Upper lobe of right lung (tissue), 1 donor: Measurements from ENCODE around the gene NRP1. TPM values are rescaled to one million over a fixed set of nuclear protein-coding genes. Genes with fewer than 3 reads are reported as not detected.
A peak's percentile ranks its signal among the peaks of the same experiment; 100 is the strongest.
"Not testable (repeated sequence)": the region's sequence is repeated elsewhere in the genome, so short reads cannot be mapped to it uniquely, and the experiment has no call there.

ENCODE experiments used
- ATAC-seq: fragments of 200-7000 bp; cut with Tn5 transposase; one replicate; pipeline ENCODE4 v1.9.1; 2020; ENCODE audit warnings: mild to moderate bottlenecking, moderate library complexity
- DNase-seq: peaks from one replicate; pipeline ENCODE4 v3.0.0-alpha.2; 2020
- H3K27ac ChIP-seq: fragments of 200-600 bp; one replicate; pipeline ENCODE4 v1.8.0; 2022
- H3K27me3 ChIP-seq: fragments of 200-600 bp; one replicate; pipeline ENCODE4 v1.8.0; 2022; ENCODE audit warnings: mild to moderate bottlenecking
- H3K36me3 ChIP-seq: fragments of 200-600 bp; one replicate; pipeline ENCODE4 v1.8.0; 2022
- H3K4me1 ChIP-seq: fragments of 200-600 bp; one replicate; pipeline ENCODE4 v1.8.0; 2022
- H3K4me3 ChIP-seq: fragments of 200-600 bp; one replicate; pipeline ENCODE4 v1.8.0; 2022; ENCODE audit warnings: mild to moderate bottlenecking
- H3K9me3 ChIP-seq: fragments of 200-600 bp; one replicate; pipeline ENCODE4 v1.8.0; 2022
- intact Hi-C: fragments of 100-400 bp; cut with DNase I; formaldehyde crosslinking; loops from one replicate; pipeline ENCODE4 v1.11.0; 2022
- total RNA-seq: library from RNA; stranded (reverse); fragmentation: NEBNext Ultra II Directional; extraction: Animal tissue kit (Norgen Biotek cat#: 25700); gene quantifications from one replicate; pipeline ENCODE4 v1.2.1, GENCODE V29; 2021
- TF ChIP-seq, protein P1 (sequence below): fragments of 200-600 bp; IDR thresholded peaks from one replicate; pipeline ENCODE4 v1.8.0; 2022; ENCODE audit warnings: antibody characterized with exemption
- donor health status: DM: no; HTN: yes; CAD: no; lungs with severe emphysema.

NRP1 gene
- total RNA-seq, 1 donor from 2014 or later, result 139 TPM

DNA sequence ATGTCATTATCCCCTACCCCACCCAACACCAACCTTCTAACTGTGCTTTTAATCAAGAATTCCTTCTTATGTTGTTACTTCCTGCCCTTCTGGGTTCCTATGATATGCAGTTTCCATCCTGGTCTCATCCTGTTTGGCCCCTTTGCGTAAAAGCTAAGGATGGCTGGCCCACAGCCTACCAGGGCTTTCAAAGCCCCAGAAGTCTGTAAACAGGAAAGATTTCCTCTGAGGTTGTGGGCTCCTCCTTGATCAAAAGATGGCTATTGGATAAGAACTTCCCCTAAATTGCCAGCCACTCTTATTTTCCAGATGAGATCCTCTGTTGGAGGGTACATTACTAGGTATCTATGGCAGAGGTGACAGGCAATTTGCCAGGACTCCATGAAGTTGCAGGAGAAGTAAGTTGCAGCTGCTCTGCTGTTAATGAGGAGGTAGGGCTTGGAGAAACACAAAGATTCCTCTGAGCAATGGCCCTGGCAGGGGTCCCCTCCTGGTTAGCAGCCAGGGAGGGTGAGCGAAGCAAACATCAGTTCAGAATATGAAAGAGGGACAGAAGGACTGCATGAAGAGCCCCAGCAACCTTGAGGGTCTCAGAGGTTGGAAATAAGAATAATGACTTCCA, 32.1 kb downstream of the NRP1 start:
- ATAC-seq (peak; percentile 48), DNase-seq (no peak)
- Histone ChIP-seq H3K4me1 (peaks cover 38% of the 10 kb centered on the region), H3K4me3 (no peak overlapping the region), H3K36me3 (peaks cover 5% of the 10 kb centered on the region), H3K27me3 (no peaks in the 10 kb centered on the region), H3K27ac (peak overlapping the region; percentile 39), H3K9me3 (no peaks in the 10 kb centered on the region)
- TF ChIP-seq, protein P1, sequence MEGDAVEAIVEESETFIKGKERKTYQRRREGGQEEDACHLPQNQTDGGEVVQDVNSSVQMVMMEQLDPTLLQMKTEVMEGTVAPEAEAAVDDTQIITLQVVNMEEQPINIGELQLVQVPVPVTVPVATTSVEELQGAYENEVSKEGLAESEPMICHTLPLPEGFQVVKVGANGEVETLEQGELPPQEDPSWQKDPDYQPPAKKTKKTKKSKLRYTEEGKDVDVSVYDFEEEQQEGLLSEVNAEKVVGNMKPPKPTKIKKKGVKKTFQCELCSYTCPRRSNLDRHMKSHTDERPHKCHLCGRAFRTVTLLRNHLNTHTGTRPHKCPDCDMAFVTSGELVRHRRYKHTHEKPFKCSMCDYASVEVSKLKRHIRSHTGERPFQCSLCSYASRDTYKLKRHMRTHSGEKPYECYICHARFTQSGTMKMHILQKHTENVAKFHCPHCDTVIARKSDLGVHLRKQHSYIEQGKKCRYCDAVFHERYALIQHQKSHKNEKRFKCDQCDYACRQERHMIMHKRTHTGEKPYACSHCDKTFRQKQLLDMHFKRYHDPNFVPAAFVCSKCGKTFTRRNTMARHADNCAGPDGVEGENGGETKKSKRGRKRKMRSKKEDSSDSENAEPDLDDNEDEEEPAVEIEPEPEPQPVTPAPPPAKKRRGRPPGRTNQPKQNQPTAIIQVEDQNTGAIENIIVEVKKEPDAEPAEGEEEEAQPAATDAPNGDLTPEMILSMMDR, result no peak
- intact Hi-C loops, result no loop called here

DNA sequence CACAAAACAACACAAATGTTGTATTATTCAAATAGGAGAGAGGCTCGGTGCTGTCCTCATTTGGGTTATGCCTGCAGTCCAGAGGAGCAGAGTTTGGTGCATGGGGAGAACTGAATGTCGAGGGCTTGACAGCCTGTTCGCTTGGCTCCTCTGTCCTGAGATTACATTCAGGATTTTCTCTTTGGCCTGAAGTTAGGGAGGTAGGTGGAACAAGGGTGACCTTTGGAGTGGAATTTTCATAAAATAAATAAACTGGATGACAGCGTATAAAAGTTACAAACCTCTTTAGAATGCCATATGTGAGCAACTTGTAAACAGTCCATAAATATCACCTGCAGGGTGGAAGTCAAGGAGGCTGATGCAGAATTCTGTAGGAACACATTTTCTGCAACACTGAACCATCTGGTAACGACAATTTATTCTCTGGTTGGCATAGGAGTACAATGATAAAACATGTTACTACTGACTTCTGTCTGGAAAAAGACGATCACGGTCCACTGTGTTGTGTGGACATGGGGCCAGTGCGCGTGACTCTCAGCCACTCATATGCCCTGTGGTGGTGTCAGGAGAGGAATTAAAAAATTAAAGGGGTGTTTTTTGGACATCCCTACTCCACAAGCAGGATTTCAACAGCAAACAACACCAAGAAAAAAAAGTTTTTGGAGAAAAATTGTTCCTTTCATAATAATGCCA, 33.2 kb downstream of the NRP1 start:
- DNase-seq (no peak), ATAC-seq (no peak)
- H3K27me3 ChIP-seq, result no peaks in the 10 kb centered on the region
- intact Hi-C loops, result no loop called here
- TF ChIP-seq, protein P1, result no peak
- H3K4me3 ChIP-seq, result no peak overlapping the region
- peaks cover 31% of the 10 kb centered on the region for H3K4me1 ChIP-seq
- H3K36me3 ChIP-seq, result peaks cover 5% of the 10 kb centered on the region
- H3K9me3 ChIP-seq, result no peaks in the 10 kb centered on the region
- no peak overlapping the region for H3K27ac ChIP-seq

DNA sequence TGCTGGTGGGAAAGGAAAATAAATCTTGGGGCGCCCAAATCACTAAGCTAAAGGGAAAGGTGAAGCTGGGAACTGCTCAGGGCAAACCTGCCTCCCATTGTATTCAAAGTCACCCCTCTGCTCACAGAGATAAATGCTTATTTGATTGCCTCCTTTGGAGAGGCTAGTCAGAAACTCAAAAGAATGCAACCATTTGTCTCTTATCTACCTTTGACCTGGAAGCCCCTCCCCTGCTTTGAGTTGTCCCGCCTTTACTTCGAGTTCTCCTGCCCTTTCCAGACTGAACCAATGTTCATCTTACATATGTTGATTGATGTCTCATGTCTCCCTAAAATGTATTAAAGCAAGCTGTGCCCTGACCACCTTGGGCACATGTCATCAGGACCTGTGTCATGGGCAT, 33.9 kb downstream of the NRP1 start:
- H3K9me3 ChIP-seq, DNase-seq, H3K27ac ChIP-seq, H3K4me3 ChIP-seq, H3K36me3 ChIP-seq, H3K27me3 ChIP-seq, intact Hi-C loops, ATAC-seq: not testable (repeated sequence)
- peaks cover 31% of the 10 kb centered on the region for H3K4me1 ChIP-seq

DNA sequence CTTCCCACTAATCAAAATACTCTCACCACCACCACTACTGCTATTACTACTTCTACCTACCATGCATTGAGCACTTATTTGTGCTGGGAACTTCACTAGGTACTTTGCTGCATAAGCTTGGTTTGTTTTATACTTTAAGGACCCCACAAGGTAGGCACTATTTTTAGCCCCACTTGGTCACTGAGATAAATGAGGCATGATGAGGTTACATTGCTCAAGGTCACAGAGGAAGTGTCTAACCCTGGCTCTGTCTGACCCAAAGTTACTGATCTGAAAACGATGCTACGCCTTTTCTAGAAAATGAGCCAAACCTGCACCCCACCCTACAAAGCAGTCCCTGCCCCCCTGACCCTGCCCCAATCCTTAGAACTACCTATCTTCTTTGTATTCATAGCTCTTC, 35.6 kb downstream of the NRP1 start:
- Histone ChIP-seq H3K9me3 (no peaks in the 10 kb centered on the region), H3K27me3 (no peaks in the 10 kb centered on the region), H3K27ac (no peak overlapping the region), H3K4me3 (no peak overlapping the region), H3K36me3 (peaks cover 5% of the 10 kb centered on the region), H3K4me1 (peaks cover 23% of the 10 kb centered on the region)
- intact Hi-C loops, result no loop called here
- TF ChIP-seq, protein P1, result no peak
- ATAC-seq (no peak), DNase-seq (no peak)

DNA sequence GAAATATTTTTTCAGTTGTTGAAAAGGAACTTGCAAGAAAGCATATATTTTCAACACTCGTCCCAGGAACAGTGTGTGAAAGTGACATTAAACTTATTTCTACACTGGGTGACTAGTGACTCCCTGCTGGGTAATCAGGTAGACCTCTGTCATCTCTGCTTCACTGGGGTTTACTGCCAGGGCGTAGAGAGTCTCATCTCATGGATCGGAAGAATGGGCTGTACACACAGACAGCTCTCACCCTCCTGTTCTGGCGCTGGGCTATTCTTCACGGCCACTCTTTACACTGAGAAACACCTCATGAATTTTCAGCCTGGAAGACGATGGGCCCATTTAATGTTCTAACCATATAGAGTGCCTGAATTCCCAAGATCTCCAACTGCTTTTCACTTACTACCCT, 36.4 kb downstream of the NRP1 start:
- Histone ChIP-seq H3K9me3 (no peaks in the 10 kb centered on the region), H3K4me3 (no peak overlapping the region), H3K4me1 (peaks cover 22% of the 10 kb centered on the region), H3K27ac (no peak overlapping the region), H3K36me3 (peaks cover 5% of the 10 kb centered on the region), H3K27me3 (no peaks in the 10 kb centered on the region)
- intact Hi-C loops, result no loop called here
- ATAC-seq, result no peak
- no peak for DNase-seq
- TF ChIP-seq, protein P1, result no peak

DNA sequence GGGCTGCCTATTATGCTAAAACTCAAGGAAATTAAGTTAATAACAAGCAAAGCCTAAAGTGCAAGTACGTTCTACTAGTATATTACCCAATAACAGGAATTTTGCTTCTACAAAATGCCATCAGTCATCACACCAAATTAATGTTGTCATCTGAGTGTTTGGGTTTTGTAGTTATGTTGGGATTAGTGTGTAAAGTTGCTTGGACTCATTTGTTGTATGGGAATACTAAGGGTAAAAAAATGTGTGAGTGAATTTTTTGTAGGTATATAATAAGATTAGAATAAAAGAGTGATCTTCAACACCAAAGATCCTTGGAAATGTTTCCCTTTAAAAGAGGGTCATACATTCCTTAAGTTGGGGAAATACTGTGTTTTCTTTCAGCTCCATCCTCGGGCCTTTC, 38.6 kb downstream of the NRP1 start:
- TF ChIP-seq, protein P1, result no peak
- H3K4me1 ChIP-seq, result peaks cover 25% of the 10 kb centered on the region
- no peak overlapping the region for H3K4me3 ChIP-seq
- no peak overlapping the region for H3K27ac ChIP-seq
- DNase-seq (no peak), ATAC-seq (no peak)
- H3K27me3 ChIP-seq, result no peaks in the 10 kb centered on the region
- intact Hi-C loops, result no loop called here
- no peaks in the 10 kb centered on the region for H3K9me3 ChIP-seq
- peaks cover 2% of the 10 kb centered on the region for H3K36me3 ChIP-seq
